Ovary (tissue), 9 donors: ENCODE measurements around the gene SCAMP4. TPM values are rescaled to one million over a fixed set of nuclear protein-coding genes. Genes with fewer than 3 reads are reported as not detected.

Source experiments
- DNase-seq, 5 donors: peaks; one replicate each; pipeline ENCODE4 v3.0.0-alpha.2; 2019 to 2020
- H3K27ac ChIP-seq, 2 donors: fragments of 200-600 bp; one replicate each; pipeline versions ENCODE4 v1.5.1 to v1.8.0; 2019 to 2022
- H3K27me3 ChIP-seq: fragments of 200-600 bp; one replicate; pipeline ENCODE4 v1.8.0; 2022
- H3K36me3 ChIP-seq: fragments of 200-600 bp; sonication (generic); one replicate; pipeline ENCODE4 v1.5.1; 2019
- H3K4me1 ChIP-seq: one replicate; pipeline ENCODE4 v1.8.1; 2013; ENCODE audit warnings: mild to moderate bottlenecking, moderate library complexity; ENCODE audit not compliant: insufficient read depth
- H3K4me3 ChIP-seq: fragments of 200-600 bp; sonication (generic); one replicate; pipeline ENCODE4 v1.5.1; 2017
- H3K9me3 ChIP-seq, 2 donors: fragments of 200-600 bp in 1 of 2; sonication (generic) in 1 of 2; one replicate each; pipeline versions ENCODE4 v1.5.1 to v1.8.1; 2013 to 2019; ENCODE audit warnings: mild to moderate bottlenecking in 1 of 2, moderate library complexity in 1 of 2
- EP300 ChIP-seq: sonication (generic); formaldehyde crosslinking; IDR thresholded peaks from one replicate; pipeline ENCODE4 v1.6.1; 2017; ENCODE audit warnings: antibody characterized with exemption
- POLR2A ChIP-seq: fragments of 450-650 bp; IDR thresholded peaks from one replicate; pipeline ENCODE4 v1.6.1; 2017; ENCODE audit warnings: antibody characterized with exemption, mild to moderate bottlenecking, moderate library complexity
- WGBS, 3 donors: extraction: QIAGEN DNeasy Blood & Tissue Kit in 1 of 3; methylation state at CpG; one replicate each; pipeline versions ENCODE4 v1.1.5 to v1.1.7; 2013 to 2017; 5-methylcytosine and 5-hydroxymethylcytosine counted together
- intact Hi-C, 4 donors: fragments of 100-400 bp; cut with DNase I; formaldehyde crosslinking; loops; one replicate each; pipeline versions ENCODE4 v1.11.0 to v1.15.1; 2022 to 2023
- polyA plus RNA-seq, 2 donors: library from polyadenylated mRNA; stranded (reverse); fragments of 200-250 nt in 1 of 2; fragments of 350-450 nt in 1 of 2; fragmentation: Illumina TruSeq in 1 of 2; extraction: RNeasy Lipid Tissue Mini Kit (QIAGEN cat#74804) in 1 of 2; gene quantifications; one replicate each; pipeline ENCODE4 v1.2.3, GENCODE V29; 2013 to 2014
- total RNA-seq, 7 donors: library from RNA; depleted of rRNA in 2 of 7; stranded (reverse); fragments of >200 nt in 2 of 7; fragmentation: NEBNext Ultra II Directional in 3 of 7; extraction: Animal tissue kit (Norgen Biotek cat#: 25700) in 3 of 7; gene quantifications; one replicate each; pipeline versions ENCODE4 v1.1.0 to v1.2.4, GENCODE V29; 2016 to 2023
- TF ChIP-seq, protein P1 (sequence below), 3 donors: fragments of 450-650 bp in 2 of 3; fragments of 200-600 bp in 1 of 3; IDR thresholded peaks; one replicate each; pipeline versions ENCODE4 v1.5.1 to v1.8.0; 2016 to 2022; ENCODE audit warnings: antibody characterized with exemption in 3 of 3, mild to moderate bottlenecking in 1 of 3
- donor health status: DM: no; HTN: no; CAD: no; lungs with moderate emphysema.
- donor health status: DM: no; HTN: no; CAD: no.
- donor health status: Bipolar disorder and iron deficiency.
- donor health status: DM: yes; HTN: yes; CAD: no.
- donor health status: DM: no; HTN: no; CAD: no.
- donor health status: DM: yes; HTN: yes; CAD: no.

The SCAMP4 gene
- total and polyA plus RNA-seq, 9 donors: 11.7 to 87.0 (median 56.5) TPM

DNA sequence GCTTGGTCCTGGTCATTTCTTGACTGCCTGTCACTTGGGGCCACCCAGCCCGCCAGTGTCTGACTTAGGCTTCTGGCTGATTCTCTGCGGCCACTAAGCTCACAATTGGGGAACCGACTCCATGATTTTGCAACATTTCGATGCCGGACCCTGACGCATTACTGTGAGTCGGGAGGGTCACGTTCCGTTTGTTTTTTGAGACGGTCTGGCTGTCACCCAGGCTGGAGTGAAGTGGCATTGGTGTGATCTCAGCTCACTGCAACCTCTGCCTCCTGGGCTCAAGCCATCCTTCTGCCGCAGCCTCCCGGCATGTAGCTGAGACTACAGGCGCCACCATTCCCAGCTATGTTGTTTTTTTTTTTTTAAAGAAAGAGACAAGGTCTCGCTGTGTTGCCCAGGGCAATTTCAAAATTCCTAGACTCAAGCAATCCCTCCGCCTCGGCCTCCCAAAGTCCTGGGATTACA lies 3.2 kb upstream of the SCAMP4 start:
- Histone ChIP-seq H3K27ac (no peak overlapping the region), H3K4me1 (peaks cover 9% of the 10 kb centered on the region), H3K27me3 (no peaks in the 10 kb centered on the region), H3K9me3 (no peaks in the 10 kb centered on the region), H3K36me3 (no peaks in the 10 kb centered on the region), H3K4me3 (no peak overlapping the region)
- DNase-seq: no peak
- WGBS, 3 donors: 90 to 94% (median 94%) methylated on average over 16 of the region's 16 CpGs
- intact Hi-C loops: no loop called here
- no peak for TF ChIP-seq POLR2A
- TF ChIP-seq, protein P1, sequence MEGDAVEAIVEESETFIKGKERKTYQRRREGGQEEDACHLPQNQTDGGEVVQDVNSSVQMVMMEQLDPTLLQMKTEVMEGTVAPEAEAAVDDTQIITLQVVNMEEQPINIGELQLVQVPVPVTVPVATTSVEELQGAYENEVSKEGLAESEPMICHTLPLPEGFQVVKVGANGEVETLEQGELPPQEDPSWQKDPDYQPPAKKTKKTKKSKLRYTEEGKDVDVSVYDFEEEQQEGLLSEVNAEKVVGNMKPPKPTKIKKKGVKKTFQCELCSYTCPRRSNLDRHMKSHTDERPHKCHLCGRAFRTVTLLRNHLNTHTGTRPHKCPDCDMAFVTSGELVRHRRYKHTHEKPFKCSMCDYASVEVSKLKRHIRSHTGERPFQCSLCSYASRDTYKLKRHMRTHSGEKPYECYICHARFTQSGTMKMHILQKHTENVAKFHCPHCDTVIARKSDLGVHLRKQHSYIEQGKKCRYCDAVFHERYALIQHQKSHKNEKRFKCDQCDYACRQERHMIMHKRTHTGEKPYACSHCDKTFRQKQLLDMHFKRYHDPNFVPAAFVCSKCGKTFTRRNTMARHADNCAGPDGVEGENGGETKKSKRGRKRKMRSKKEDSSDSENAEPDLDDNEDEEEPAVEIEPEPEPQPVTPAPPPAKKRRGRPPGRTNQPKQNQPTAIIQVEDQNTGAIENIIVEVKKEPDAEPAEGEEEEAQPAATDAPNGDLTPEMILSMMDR (IDR thresholded peaks at IDR 0.05): no peak

DNA sequence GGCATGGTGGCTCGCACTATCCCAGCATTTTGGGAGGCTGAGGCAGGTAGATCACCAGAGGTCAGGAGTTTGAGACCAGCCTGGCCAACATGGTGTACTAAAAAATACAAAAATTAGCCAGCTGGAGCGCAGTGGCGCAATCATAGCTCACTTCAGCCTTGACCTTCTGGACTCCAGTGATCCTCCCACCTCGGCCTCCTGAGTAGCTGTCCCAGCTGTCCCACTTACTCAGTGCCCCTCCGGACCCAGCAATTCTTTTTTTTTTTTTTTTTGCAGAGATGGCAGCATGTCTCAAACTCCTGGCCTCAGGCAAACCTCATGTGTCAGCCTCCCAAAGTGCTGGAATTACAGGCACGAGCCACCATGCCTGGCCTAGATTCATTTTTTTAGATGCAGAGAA lies 2.3 kb upstream of the SCAMP4 start:
- Histone ChIP-seq H3K36me3 (no peaks in the 10 kb centered on the region), H3K4me3 (no peak overlapping the region), H3K4me1 (peaks cover 9% of the 10 kb centered on the region), H3K9me3 (no peaks in the 10 kb centered on the region), H3K27ac (peak overlapping the region; percentile 50 to 51), H3K27me3 (no peaks in the 10 kb centered on the region)
- intact Hi-C loops: no loop called here
- WGBS, 3 donors: 14 to 27% (median 15%) methylated on average over 6 of the region's 6 CpGs
- TF ChIP-seq EP300 (no peak), POLR2A (no peak)
- TF ChIP-seq, protein P1 (IDR thresholded peaks at IDR 0.05): no peak
- DNase-seq: peak in 2 of 5 donors; percentile 46 to 80

DNA sequence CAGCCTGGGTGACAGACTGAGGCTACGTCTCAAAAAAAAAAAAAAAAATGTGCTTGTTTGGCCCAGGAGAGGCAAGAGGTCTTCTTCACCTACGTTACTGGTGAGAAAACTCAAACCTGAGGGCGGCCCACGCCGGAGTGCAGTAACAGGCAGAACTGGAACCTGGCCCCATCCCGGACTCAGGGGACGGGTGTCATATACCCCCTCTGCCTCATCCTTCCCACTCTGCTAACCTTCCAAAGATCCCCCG lies 414 bp upstream of the SCAMP4 start:
- Histone ChIP-seq H3K27me3 (no peaks in the 10 kb centered on the region), H3K36me3 (no peaks in the 10 kb centered on the region), H3K4me1 (peaks cover 18% of the 10 kb centered on the region), H3K9me3 (no peaks in the 10 kb centered on the region), H3K27ac (peak overlapping the region; percentile 52 to 87), H3K4me3 (no peak overlapping the region)
- DNase-seq: no peak
- WGBS, 3 donors: 46% methylated on average over 8 of the region's 8 CpGs
- TF ChIP-seq, protein P1 (IDR thresholded peaks at IDR 0.05): no peak
- TF ChIP-seq POLR2A (no peak), EP300 (no peak)
- intact Hi-C loops: loop anchor here in 1 of 4 donors (5.0 kb wide), 1 partner anchor 37 kb away; no protein-coding TSS in a partner anchor

DNA sequence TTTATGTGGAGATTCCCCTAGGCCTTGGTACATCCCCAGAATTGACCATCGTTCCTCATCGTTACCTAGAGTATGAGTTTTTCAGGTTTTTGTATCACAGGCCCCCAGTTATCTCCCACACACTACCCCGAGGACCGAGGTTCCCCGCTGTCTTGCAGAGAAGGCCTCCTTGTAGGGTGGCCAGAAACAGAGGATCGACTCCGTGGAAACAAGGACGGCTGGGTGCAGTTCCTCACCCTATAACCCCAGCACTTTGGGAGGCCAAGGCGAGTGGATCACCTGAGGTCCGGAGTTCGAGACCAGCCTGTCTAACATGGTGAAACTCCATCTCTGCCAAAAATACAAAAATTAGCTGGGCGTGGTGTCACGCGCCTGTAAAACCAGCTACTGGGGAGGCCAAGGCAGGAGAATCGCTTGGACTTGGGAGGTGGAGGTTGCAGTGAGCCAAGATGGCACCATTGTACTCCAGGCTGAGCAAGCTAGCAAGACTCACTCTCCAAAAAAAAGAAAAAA lies 720 bp downstream of the SCAMP4 start:
- Histone ChIP-seq H3K4me3 (peak overlapping the region; percentile 70), H3K27ac (peak overlapping the region in 1 of 2 donors; percentile 87), H3K36me3 (no peaks in the 10 kb centered on the region), H3K4me1 (peaks cover 19% of the 10 kb centered on the region), H3K27me3 (no peaks in the 10 kb centered on the region), H3K9me3 (no peaks in the 10 kb centered on the region)
- intact Hi-C loops: loop anchor here in 1 of 4 donors (5.0 kb wide), 1 partner anchor 39 kb away; no protein-coding TSS in a partner anchor
- 60 to 63% (median 61%) methylated on average over 15 of the region's 15 CpGs for WGBS, 3 donors
- TF ChIP-seq EP300: no peak
- no peak for TF ChIP-seq POLR2A
- peak in 1 of 5 donors; percentile 50 for DNase-seq

DNA sequence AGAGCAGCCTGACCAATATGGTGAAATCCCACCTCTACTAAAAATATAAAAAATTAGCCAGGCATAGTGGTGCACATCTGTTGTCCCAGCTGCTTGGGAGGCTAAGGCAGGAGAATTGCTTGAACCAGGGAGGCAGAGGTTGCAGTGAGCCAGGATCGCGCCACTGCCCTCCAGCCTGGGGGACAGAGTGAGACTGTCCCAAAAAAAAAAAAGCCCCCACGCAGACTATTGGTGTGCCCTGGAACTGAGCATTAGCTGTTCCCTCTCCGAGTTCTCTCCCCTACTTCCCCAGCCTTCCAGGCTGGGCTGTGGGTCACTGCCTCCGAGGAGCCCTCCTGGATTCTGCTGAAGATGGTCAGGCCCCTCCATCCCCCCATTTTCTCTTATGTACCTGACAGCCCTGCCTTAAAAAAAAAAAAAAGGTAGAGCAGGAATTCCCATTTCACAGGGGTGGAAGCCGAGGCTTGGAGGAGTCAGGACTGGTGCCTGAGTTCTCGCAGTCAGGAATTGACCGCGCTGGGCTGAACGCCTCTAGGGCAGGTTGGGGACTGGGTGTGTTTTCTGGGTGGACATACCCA lies 1.9 kb downstream of the SCAMP4 start:
- Histone ChIP-seq H3K36me3 (no peaks in the 10 kb centered on the region), H3K27me3 (no peaks in the 10 kb centered on the region), H3K27ac (peak overlapping the region; percentile 71 to 73), H3K4me1 (peaks cover 19% of the 10 kb centered on the region), H3K9me3 (no peaks in the 10 kb centered on the region), H3K4me3 (no peak overlapping the region)
- no peak for TF ChIP-seq EP300
- TF ChIP-seq, protein P1 (IDR thresholded peaks at IDR 0.05): no peak
- no peak for TF ChIP-seq POLR2A
- WGBS, 3 donors: 85 to 92% (median 92%) methylated on average over 10 of the region's 10 CpGs
- DNase-seq: no peak
- intact Hi-C loops: loop anchor here in 1 of 4 donors (5.0 kb wide), 1 partner anchor 40 kb away; no protein-coding TSS in a partner anchor
